Endometrium (tissue), 2 donors: ENCODE data around the gene DDC.
"Not testable (repeated sequence)": the region's sequence is repeated elsewhere in the genome, so short reads cannot be mapped to it uniquely, and the experiment has no call there.

Source experiments
- FAIRE-seq: peaks from 2 replicates; lab custom pipeline; 2012; peaks lifted over from hg19 to GRCh38; lab: Jason Lieb, UNC
- donor health status: control.
- donor health status: control.

Gene DDC

GRCh38 chr7:50589364-50589763 lies 24.2 kb upstream of the DDC start:
- FAIRE-seq: no peak

GRCh38 chr7:50588937-50589336 lies 23.7 kb upstream of the DDC start:
- no peak for FAIRE-seq

DNA sequence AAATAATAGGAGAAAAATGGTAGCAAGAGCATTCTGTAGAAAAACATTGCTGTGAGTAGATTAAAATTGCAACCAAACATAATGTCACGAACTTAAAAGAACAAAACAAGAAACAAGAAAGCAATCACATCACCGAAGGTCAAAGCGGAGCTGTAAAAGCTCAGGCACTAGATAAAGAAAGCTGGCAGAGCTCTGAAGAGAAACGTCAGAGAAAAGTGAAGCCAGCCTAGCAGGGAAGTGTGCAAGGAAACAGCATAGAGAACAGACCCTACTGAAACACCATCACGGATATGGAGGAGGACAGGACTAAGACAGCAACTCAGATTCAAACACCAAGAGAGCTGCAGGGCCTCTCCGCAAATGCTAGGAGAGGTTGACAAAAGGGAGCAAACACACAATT lies 22.5 kb upstream of the DDC start:
- FAIRE-seq: no peak

- FAIRE-seq: no peak
These were observed 19.7 kb upstream of the DDC start for GRCh38 chr7:50584793-50585408.

- no peak for FAIRE-seq
These were observed 19.2 kb upstream of the DDC start for GRCh38 chr7:50584386-50584785.

GRCh38 chr7:50583295-50583694 lies 18.1 kb upstream of the DDC start:
- not testable (repeated sequence) for FAIRE-seq

- FAIRE-seq: not testable (repeated sequence)
These were observed 17.1 kb upstream of the DDC start for GRCh38 chr7:50582271-50582670.

DNA sequence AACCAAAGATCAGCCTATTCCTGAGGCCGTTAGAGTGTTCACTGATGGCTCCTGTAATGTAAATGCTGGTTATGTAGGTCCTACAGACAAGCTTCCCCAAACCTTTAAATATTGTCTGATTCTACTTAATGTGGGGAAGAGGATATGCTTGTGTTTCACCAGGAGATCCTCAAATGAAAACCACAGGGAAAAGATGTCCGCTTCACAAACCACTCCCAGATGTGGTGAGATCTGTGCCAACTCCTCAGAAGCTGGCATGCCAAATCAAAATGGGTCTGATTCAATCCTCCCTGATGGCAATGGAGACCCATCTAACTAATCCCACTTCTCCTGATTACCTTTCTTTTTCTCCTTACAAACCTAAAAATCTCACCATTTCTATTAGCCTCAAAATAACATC lies 15.5 kb upstream of the DDC start:
- not testable (repeated sequence) for FAIRE-seq

- FAIRE-seq: no peak
These were observed 14.9 kb upstream of the DDC start for GRCh38 chr7:50580057-50580456.

DNA sequence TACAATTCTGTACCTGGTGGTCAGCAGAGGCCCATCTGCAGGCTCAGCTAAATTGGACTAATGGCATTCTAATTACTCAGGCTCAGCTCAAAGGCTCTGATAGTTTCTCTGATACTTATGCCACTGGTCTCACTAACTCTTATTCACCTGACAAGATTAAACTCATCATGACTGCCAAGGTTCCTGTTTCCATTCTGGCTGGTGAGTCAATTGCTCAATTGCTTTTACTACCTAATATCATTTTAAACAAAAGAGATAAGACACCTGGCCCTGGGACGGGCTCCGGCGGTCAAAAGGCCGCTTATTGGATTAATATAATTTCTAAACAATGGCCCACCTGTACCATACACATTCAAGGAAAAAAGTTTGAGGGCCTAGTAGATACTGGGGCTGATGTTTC lies 12.9 kb upstream of the DDC start:
- FAIRE-seq: not testable (repeated sequence)

GRCh38 chr7:50577569-50577968 lies 12.4 kb upstream of the DDC start:
- no peak for FAIRE-seq

GRCh38 chr7:50576388-50576787 lies 11.2 kb upstream of the DDC start:
- not testable (repeated sequence) for FAIRE-seq

GRCh38 chr7:50567715-50568261 lies 2.6 kb upstream of the DDC start:
- FAIRE-seq: no peak

DNA sequence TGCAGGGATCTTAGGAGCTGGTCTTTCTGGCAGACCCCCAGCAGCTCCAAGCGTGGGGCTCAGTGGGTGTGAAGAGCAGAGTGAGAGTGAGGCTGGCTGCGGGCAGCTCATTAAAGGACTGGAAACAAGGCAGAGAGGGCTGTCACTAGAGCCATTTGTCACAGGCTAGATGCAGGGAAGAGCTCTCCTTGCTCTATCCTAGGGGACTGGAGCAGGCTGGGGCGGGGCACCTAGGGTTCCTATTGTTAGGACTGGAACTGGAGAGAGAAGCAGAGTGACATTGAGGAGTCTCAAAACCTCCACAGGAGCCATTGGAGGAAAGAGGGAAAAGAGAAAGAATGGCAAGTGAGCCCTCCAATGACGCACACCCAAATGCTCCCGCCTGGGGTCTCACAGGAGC lies 772 bp upstream of the DDC start:
- no peak for FAIRE-seq

GRCh38 chr7:50565559-50565916 lies 333 bp upstream of the DDC start:
- no peak for FAIRE-seq

DNA sequence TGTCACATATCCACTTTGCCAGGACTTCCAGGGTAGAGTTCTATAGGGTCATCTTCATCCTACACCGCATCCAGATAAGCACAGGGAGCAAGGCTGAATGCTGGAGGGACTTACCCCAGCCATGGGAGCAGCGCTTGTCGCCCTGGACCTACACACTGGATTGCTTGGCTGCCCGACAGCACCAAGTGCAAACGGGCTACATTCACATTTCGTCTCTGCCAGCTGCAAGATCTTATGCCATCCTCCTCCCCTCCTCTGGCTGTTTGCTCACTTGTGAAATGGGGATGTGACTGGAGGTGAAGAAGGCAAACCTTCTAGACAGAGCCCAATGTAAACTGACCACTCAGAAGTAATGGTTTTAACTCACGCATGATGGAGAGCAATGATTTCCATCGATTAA lies 1.0 kb downstream of the DDC start:
- FAIRE-seq: no peak

- FAIRE-seq: no peak
These were observed 3.1 kb downstream of the DDC start for GRCh38 chr7:50562136-50562535.

GRCh38 chr7:50560865-50561351 lies 4.3 kb downstream of the DDC start:
- FAIRE-seq: no peak

DNA sequence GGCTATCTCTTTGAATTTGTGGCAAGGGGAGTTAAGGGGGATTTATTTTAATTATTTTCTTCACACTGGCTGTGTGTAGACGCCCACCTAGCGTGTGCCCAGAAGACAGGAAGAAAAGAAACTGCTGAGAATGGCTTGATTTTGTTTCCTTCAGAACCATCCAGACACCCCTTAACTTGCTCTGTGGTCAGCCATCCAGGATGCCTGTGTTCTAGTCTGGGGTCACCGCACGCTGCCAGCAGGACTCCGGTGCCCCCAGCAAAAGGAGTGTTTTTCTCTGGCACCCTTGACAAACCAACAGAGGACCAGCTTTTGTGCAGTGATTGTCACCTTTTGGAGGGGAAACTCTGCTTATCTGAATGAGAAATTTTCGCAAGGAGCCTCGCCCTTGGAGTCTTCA lies 5.3 kb downstream of the DDC start:
- no peak for FAIRE-seq

DNA sequence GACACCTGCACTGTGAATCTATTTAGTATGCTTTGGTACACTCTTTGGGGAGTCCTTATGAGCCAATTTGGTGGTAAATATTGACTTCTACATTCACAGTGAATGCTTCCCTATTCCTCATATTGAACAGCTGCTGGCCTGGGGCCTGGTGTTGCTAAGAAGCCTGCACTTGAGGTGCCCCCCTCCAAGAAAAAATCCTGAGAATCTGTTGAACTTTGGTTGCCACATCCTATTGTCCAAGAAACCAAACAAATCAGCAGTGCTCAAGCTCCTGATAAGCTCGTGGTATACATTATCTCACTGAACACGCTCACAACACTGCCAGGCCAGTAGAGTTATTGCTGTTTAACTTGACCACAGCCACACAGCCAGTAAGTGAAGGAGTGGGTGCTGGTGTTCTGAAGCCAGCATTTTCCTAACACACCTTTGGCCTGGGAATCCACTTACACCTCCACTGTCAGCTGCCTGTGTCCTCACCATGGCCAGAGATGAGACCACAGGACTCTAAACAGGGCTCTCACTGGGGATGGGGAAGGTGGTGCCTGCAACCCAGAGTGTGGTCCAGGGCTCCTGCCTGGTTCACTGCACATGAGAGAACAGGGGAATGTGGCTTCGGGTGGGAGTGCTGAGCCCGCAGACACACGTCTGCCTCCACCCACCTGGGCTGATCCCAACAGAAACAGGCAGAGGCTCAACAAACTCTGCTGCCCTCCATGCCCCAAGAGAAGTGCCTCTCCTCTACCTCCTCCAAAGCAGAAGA lies 6.7 kb downstream of the DDC start:
- no peak for FAIRE-seq

DNA sequence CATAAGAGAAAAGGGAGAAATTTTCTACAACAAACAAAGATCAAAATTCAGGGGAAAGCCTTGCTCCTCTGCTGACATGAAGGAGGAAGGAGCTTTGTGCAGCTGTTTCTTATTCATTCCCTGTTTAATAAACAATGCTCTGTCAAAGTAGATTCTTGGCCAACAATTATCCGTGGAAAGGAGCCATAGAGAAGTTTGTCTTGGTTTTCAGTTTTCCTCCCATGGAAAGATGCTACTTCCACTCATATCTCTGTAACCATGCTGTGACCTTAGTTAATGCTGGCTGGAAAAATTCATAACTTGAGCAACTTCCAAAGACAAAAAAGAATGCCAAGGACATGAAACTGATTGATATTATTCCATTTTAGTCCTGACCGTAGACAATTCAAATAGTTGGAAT lies 8.1 kb downstream of the DDC start:
- no peak for FAIRE-seq

- no peak for FAIRE-seq
These were observed 8.8 kb downstream of the DDC start for GRCh38 chr7:50556247-50556991.

GRCh38 chr7:50555594-50556140 lies 9.5 kb downstream of the DDC start:
- FAIRE-seq: no peak
